GM18526 (cell line): ENCODE measurements around the gene LARP1.

Source experiments
- POLR2A ChIP-seq: IDR thresholded peaks from 3 replicates; pipeline ENCODE4 v1.6.1; 2011; ENCODE audit not compliant: insufficient read length; ENCODE audit errors: extremely low read depth

Gene LARP1

DNA sequence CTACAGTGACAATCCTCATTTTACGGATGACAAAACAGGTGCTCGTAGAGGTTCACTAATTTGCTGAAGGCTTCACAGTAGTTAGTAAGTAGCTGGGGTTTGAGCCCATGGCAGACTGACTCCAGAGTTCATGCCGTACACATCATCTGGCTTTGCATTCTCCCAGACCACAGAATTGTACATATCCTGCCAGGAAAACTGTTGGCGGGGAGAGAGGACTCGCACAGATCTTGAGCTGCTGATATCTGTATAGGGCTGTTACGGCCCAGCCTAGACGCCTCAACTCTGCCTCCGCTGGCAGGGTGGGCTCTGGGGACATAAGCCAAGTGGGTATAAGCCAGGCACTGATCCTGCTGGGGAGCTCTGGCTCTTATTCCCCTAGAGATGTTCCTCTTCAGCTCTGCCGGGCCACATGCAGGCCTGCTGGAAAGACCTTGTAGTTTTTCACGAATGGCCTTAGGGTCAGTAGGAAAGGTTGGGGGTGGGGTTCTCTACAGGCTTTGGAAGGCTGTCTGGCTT, 16.3 kb downstream of the LARP1 start:
- no peak for TF ChIP-seq POLR2A

DNA sequence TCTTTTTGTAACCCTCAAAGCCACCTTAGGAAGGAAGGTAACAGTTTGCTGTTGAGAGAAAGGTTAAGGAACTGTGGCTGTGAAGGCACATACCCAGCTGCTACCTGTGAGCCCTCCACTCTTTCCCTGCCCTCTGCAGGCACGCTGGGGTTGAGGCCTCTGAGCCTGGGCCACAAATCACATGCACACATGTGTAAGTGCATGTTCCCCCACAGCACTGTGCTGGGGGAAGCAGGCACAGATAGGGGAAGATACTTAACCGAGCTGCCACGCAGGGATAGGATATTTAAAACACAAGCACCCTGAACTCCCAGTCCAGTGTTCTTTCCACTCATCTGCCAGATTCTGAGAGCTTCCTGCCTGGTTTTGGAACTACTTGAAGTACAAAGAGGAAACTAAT, 18.1 kb downstream of the LARP1 start:
- TF ChIP-seq POLR2A, result no peak

DNA sequence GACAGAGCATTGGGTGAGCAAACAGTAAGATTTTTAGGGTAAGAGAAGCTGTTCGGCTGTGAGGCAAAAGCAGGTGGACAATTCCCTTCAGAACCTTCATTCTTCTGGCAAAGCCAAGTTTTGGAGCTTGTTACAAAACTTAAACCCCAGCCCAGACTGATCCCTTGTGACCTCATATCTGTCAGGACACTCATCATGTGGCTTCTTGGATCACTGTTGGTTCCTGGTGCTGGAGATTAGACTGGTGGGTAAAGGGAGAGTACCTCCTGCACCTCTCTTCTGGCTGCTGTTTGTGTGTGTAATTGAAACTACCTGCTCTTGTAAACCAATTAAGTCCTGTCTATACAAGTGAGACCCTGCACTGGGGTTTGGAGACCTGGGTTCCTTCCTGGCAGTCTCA, 21.0 kb downstream of the LARP1 start:
- no peak for TF ChIP-seq POLR2A

DNA sequence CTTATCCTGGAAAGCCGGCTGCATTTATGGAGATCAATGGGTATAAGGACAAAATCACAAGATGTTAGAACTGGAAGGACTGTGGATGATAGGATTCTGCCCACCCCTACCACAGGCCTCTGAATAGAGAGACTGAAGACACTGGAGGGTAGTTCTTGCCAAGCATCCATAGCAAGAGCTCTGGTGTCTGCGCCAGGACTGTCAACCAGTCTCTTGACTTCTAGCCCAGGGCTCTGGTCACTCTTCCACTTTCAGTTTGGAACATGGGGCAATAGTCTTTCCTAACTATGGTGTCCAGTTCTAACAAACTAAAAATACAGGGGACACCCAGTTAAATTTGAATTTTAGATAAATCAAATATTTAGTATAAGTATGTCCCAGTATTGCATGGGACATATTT, 23.4 kb downstream of the LARP1 start:
- no peak for TF ChIP-seq POLR2A

DNA sequence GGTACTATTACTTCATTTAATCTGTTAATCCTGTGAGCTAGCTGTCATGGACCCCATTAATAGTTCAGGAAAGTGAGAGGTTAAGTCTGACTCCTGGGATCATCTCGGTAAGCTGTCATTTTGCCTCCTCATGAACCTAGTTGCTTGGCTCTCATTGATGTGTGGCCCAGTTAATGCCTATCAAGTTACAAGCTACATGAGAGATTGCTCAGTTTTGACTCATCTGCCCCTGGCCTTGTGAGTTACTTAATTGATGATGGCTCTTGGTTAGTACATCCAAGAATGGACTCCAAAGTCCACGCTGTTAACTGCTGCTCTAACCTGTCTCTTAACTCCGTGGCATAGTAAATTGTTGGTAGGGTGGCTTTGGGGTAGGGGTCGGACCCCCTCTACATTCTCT, 23.9 kb downstream of the LARP1 start:
- TF ChIP-seq POLR2A, result no peak

DNA sequence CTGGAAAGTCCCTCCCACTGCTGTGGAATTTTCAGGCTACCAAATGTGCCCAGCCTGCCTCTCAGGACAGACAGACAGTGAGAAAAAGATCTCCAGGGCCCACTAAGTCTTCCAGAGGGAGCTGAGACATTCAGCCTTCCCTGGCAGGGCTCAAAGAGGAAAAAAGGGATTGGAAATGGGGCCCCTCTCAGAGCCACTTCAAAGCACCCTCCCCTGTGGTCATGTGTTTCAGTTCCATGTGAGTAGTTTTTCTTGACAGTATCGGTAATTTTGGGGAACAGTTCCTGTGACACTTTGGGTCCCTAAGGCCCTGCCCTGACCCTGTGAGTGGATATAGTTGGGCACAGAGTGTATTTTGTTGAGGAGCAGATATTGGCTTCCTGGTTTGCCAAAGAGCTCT, 25.0 kb downstream of the LARP1 start:
- TF ChIP-seq POLR2A, result no peak

DNA sequence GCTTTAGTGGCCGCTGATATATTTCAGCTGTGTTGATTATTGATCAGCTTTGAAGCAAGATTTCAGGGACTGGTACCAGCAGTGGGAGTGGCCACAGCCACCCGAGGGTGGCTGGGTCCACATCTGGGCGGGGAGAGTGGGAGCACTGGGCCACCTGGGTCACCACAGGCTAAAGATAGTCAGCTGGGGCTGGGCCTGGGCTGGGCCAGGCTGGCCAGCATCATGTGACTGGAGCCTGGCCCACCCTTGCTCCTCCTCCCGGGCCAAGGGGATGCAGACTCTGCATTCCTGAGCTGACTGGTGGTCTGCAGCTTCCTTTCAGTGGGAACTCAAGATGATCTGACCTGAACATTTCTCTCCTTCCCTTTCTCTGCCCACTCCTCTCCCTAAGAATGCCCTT, 27.1 kb downstream of the LARP1 start:
- no peak for TF ChIP-seq POLR2A

DNA sequence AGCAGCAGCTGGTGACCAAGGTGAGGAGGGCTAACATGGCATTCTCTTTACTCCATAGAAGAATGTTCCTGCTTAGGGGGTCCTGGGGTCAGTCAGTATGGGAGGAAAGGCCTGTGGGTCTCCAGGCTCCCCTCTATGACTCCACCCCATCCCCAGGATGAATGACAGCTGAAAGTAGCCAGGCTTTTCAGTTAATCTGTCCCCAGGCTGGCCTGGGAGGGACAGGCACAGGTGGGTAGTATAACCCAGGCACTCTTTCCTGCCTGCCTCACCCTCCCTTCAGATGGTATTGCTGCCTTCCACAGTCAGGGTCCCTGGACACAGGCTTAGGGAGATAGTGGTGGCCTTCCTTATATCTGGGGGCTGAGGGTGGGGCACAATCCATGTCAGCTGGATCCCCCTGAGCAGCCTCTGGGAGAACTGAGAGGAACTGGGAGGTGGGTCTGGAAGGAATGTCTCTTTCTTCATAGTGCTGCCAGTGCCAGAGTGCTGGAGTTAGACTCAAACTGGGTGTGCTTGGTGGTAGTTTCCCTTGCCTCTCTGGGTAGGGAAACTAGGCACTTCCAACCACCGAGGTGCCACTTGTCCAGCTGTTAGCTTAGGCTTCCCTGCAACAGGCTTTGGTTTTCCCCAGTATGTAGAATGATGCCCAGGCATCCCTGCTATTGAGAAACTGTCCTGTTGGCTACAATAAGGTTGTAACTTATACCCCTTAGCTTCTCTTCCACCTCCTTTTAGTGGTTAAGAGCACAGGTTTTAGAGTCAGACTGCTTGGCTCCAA, 27.8 kb downstream of the LARP1 start:
- no peak for TF ChIP-seq POLR2A

DNA sequence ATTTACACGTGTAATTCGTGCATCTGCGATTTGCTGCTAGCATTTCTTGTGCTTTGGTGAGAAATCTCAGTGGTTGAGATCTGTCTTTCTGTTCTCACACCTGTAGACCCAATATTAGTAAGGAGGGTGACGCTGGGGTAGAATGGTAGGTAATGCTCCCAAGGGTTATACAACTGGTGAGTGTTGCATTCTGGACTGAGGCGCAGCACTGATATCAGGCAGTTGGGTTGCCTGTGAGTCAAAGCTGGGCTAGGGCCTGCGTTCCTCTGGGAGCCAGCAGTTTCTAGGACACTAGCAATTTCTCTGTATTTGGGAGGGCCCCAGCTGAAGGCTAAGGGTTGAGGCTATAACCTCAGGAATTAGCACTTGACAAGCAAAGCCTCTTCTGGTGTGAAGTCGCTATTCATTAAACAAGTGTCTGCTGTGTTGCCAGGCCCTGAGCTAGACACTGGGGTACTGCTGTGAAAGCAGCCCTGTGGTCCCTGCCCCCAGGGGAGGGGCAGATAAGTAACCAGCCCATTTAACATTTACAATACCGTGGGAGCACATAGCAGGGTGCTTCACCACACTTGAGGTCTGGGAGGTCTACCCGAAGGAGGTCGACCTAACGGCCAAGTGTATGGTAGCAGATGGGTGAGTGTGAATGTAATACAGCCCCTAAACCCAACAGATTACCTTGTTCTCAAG, 28.7 kb downstream of the LARP1 start:
- no peak for TF ChIP-seq POLR2A

DNA sequence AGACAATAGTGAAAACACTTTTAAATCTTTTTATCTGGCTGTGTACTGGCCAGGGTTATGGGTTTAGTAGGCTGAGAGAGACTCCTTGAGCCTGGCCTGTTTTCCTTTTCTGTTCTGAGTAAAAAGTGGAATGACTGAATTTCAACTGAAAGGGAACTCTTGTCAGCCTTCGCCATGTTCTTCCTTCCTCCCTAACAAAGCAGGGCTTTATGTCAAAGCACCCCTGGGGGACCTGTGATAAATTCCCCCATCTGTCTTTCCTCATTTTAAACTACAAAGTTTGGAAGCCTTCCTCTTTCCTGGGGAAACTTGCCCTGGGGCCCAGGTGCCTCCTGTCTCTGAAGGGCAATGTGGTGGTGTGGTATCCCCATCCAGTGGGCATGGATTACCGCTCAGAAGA, 29.7 kb downstream of the LARP1 start:
- no peak for TF ChIP-seq POLR2A

DNA sequence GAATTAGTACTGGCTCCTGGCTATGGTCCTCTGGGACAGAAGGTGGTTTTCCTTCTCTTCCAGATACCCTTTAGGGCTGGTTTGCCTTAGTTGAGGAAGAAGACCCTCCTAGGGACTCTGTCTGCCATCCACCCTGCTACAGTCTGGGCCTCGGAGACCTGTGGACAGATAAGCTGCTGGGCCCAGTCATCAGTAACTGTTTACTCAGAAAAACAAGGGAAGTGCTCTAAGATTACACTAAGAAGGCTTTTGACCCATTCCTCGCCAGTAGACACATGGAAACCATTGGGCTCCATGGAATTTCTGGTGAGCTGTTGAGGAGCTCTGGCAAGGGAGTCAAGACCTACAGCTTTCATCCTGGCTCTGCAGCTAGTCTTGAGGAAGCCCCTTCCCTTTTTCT, 31.2 kb downstream of the LARP1 start:
- TF ChIP-seq POLR2A, result no peak

DNA sequence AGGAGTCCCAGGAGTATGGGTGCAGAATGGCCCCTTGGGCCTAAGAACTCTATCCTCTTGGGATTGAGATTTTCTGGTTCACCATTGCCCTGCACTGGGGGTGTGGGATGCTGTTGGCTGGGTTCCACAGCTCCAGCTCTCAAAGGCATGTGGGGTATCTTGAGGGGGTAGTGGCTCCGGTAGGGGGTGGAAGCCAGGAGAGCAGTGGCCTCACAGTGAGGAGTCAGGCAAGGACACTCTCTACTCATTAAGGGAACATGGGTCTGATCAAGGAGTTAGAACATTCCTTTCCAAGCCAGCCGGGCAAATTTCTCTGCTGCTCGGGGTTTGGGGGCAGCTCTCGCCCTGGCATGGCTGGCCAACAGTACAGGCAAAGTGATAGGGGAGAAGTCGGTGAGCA, 33.0 kb downstream of the LARP1 start:
- no peak for TF ChIP-seq POLR2A

DNA sequence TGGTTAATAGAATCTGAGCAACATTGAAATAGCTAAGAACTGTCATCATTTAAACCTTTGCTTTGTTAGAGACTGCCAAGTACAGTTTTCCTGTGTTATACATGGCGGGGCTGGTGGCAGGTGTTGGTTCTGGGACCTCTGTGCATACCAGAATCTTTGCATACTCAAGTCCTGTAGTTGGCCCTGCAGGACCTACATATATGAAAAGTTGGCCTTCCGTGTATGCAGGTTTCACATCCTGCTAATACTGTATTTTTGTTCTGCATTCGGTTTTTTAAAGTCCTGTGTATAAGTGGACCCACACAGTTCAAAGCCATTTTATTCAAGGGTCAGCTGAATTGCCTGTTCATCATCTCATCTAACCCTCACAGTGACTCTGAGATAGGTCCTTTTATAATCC, 36.4 kb downstream of the LARP1 start:
- TF ChIP-seq POLR2A, result no peak

DNA sequence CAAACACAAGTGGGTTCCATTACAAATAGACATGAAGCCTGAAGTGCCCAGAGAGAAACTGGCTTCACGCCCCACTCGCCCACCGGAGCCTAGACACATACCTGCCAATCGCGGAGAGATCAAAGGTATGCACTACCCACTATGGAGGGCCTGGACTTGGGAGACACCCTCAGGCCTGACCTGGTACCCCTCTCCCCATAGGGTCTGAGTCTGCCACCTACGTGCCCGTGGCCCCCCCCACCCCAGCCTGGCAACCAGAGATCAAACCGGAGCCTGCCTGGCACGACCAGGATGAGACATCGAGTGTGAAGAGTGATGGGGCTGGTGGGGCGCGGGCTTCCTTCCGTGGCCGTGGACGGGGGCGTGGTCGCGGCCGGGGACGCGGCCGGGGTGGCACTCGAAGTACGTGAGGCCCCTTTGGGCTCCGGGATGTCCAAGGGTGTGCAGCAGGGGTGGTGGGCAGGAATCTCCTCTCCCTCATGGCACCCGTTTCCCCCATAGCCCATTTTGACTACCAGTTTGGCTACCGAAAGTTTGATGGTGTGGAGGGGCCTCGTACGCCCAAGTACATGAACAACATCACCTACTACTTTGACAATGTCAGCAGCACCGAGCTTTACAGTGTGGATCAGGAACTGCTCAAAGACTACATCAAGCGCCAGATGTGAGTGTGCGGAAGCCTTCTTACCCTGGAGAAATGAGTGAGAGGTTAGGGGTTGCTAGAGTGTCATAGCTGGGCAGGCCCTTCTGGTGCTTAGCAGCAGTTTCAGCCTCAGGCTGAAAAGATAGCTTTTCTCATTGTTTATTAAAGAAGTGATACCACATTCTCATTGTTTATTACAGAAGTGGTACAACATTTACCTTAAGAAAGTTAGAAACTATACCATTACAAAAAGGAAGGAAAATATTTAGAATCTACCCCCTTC, 38.7 kb downstream of the LARP1 start:
- TF ChIP-seq POLR2A, result no peak

DNA sequence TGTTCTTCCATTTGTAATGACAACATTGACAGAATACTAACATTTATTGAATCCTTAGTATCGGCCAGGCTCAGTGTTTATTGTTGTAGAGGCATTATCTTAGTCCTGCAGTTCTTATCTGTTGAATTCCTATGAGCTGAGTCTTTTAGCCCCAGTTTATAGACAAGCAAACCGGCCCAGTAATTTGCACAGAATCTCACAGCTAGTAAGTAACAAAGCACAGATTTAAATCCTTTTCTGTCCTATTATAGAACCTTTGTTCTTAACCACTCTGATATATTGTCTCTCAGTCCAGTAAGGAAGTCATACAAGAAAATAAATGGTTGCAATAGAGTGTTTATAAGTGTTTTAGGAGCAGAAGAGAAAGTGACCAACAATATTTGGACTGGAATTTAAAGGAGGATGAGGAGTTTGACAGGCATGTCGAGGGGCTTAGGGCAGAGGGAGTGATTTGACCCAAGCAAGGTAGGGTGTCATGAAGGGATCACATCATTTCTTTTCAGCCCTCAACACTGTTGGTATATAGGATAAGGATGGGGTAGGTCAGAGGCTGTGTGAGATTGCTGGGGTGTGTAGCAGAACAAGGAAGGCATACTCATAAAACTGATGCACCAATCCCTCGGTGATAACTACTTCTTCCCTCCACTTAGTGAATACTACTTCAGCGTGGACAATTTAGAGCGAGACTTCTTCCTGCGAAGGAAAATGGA, 39.5 kb downstream of the LARP1 start:
- TF ChIP-seq POLR2A, result no peak

DNA sequence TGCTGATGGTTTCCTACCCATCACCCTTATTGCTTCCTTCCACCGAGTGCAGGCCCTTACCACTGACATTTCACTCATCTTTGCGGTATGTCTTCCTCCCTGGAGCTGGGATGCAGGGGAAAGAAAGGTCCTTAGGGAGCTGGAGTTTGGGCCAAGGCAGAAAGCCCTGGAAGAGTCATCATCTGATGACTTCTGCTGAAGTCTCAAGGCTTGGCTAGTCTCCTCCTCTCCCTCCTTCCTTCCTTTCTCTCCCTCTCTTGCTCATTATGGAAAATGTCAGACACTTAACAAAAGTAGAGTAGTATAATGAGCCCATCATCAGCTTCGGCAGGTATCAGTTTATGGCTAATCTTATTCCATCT, 40.0 kb downstream of the LARP1 start:
- no peak for TF ChIP-seq POLR2A

DNA sequence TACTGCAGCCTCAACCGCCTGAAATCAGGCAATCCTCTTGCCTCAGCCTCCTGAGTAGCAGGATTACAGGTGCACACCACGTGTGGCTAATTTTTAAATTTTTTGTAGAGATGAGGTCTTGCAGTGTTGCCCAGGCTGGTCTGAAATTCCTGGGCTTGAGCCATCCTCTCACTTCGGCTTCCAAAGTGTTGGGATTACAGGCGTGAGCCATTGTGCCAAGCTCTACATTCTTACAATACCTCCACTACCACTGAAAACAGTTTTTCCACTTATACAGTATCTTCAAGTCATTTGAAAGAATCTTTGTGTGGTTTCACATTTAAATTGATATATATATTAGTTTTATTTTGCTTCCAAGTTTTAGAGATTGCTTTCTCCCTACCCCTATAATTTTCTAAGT, 42.6 kb downstream of the LARP1 start:
- TF ChIP-seq POLR2A, result no peak
